ENCODE results near the gene LTB4R. TPM values are rescaled to one million over a fixed set of nuclear protein-coding genes. Genes with fewer than 3 reads are reported as not detected.

Gene LTB4R
- total RNA-seq, 1 experiment from 2014 or later = 9.4 TPM

GRCh38 chr14:24322672-24323071 is 11.4 kb downstream of the LTB4R start:
- Mint-ChIP-seq H3K9me3 (no peaks in the 10 kb centered on the region), H3K36me3 (no peaks in the 10 kb centered on the region), H3K4me3 (no peak overlapping the region), H3K27ac (no peak overlapping the region), H3K27me3 (ENCODE audit: low read depth) (peaks cover 78% of the 10 kb centered on the region), H3K4me1 (no peaks in the 10 kb centered on the region; the same call in 1 of the 2 replicates)
- CTCF ChIA-PET = interaction anchor here (0.6 to 3.9 kb wide), 4 partner anchors 10 to 109 kb away, joined by 3 to 22 read pairs (median 19); partner anchors contain the start of gene CIDEB
- TF ChIP-seq HMGXB4 (CRISPR knock-in tag; IDR thresholded peaks at IDR 0.05) (no peak), ATF6 (CRISPR knock-in tag; IDR thresholded peaks at IDR 0.05) (no peak), PREB (CRISPR knock-in tag; IDR thresholded peaks at IDR 0.05; ENCODE audit: borderline replicate concordance) (no peak), RORB (CRISPR knock-in tag; IDR thresholded peaks at IDR 0.05) (no peak), NR1H2 (CRISPR knock-in tag; IDR thresholded peaks at IDR 0.05) (no peak), ZNF512 (CRISPR knock-in tag; IDR thresholded peaks at IDR 0.05; ENCODE audit: borderline replicate concordance) (no peak), GABPB1 (CRISPR knock-in tag; IDR thresholded peaks at IDR 0.05) (no peak), NR2C2 (CRISPR knock-in tag; IDR thresholded peaks at IDR 0.05) (no peak), ZBTB43 (CRISPR knock-in tag; IDR thresholded peaks at IDR 0.05) (no peak), OVOL2 (CRISPR knock-in tag; IDR thresholded peaks at IDR 0.05; ENCODE audit: borderline replicate concordance) (no peak)
- ATAC-seq (no peak), DNase-seq (ENCODE audit: low spot score) (no peak)
- POLR2A ChIA-PET = no interaction called here

- no peaks in the 10 kb centered on the region for H3K9me3 Mint-ChIP-seq
- H3K36me3 Mint-ChIP-seq = no peaks in the 10 kb centered on the region
- POLR2A ChIA-PET = no interaction called here
- ATAC-seq (no peak), DNase-seq (ENCODE audit: low spot score) (no peak)
- peaks cover 73% of the 10 kb centered on the region for H3K27me3 Mint-ChIP-seq (ENCODE audit: low read depth)
- no peak overlapping the region for H3K27ac Mint-ChIP-seq
- no peaks in the 10 kb centered on the region; the same call in 1 of the 2 replicates for H3K4me1 Mint-ChIP-seq
- no peak for TF ChIP-seq ZNF281 (CRISPR knock-in tag; IDR thresholded peaks at IDR 0.05)
- no peak for TF ChIP-seq ETV6 (CRISPR knock-in tag; IDR thresholded peaks at IDR 0.05)
- no peak for TF ChIP-seq NR1H2 (CRISPR knock-in tag; IDR thresholded peaks at IDR 0.05)
- no peak for TF ChIP-seq ZBTB21 (CRISPR knock-in tag; IDR thresholded peaks at IDR 0.05; ENCODE audit: borderline replicate concordance)
- TF ChIP-seq AFF4 (CRISPR knock-in tag; IDR thresholded peaks at IDR 0.05; ENCODE audit: borderline replicate concordance) = no peak
- TF ChIP-seq ZNF512 (CRISPR knock-in tag; IDR thresholded peaks at IDR 0.05; ENCODE audit: borderline replicate concordance) = no peak
- TF ChIP-seq ZNF121 (CRISPR knock-in tag; IDR thresholded peaks at IDR 0.05) = no peak
- CTCF ChIA-PET = interaction anchor here (0.9 to 3.9 kb wide), 5 partner anchors 10 to 114 kb away, joined by 3 to 22 read pairs (median 18); partner anchors contain the start of gene CIDEB
- no peak overlapping the region for H3K4me3 Mint-ChIP-seq
Observed at GRCh38 chr14:24323341-24323740, 12.0 kb downstream of the LTB4R start.

Data from WTC11 (cell line).